ENCODE results near the gene SV2C. TPM values are rescaled to one million over a fixed set of nuclear protein-coding genes. Genes with fewer than 3 reads are reported as not detected.
"Not testable (repeated sequence)": the region's sequence is repeated elsewhere in the genome, so short reads cannot be mapped to it uniquely, and the experiment has no call there.

SV2C gene
- total RNA-seq, 4 donors from 2014 or later: 0.16 to 2.6 (median 0.30) TPM

DNA sequence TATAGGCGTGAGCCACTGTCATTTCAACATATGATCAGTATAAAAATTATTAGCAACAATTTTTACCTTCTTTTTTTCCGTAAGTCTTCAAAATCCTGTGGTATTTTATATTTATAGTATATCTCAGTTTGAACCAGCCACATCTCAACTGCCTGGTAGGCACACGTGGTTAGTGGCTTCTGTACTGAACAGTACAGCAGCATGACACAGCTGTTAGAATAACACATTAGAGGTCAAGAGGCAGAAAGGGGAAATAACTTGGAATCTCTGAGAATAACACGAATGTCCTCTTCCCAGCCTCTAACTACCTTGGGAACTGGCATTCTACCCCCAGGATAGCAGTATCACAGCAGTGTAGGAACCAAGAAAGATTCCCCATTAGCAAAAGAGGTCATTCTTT lies 211.4 kb downstream of the SV2C start:
- in situ Hi-C loops (cut with MboI; ENCODE audit: low pct_ligation_motif_present in 1 of 4, low pct_unique_long_range_greater_than_20kb in 1 of 4, low sequenced_read_pairs in 3 of 4): no loop called here
- peak overlapping the region in 1 of 4 donors; percentile 37 for H3K27ac ChIP-seq
- intact Hi-C loops (cut with DNase I; ENCODE audit: low total_unique reads): no loop called here
- H3K9me3 ChIP-seq: no peaks in the 10 kb centered on the region
- no peaks in the 10 kb centered on the region for H3K27me3 ChIP-seq
- no peak for DNase-seq
- H3K36me3 ChIP-seq: no peaks in the 10 kb centered on the region
- H3K4me3 ChIP-seq: no peak overlapping the region
- 59 to 66% methylated on average over 4 of the region's 4 CpGs for WGBS, 2 donors (ENCODE audit: low coverage in 1 of 2)
- peaks cover 0 to 23% (median 4%) of the 10 kb centered on the region in 4 donors for H3K4me1 ChIP-seq
- no peak for TF ChIP-seq EP300 (IDR thresholded peaks at IDR 0.05; ENCODE audit: low read depth)
- no peak for TF ChIP-seq POLR2A (IDR thresholded peaks at IDR 0.05)
- no peak for TF ChIP-seq POLR2AphosphoS5 (IDR thresholded peaks at IDR 0.05)
- TF ChIP-seq, protein P1, sequence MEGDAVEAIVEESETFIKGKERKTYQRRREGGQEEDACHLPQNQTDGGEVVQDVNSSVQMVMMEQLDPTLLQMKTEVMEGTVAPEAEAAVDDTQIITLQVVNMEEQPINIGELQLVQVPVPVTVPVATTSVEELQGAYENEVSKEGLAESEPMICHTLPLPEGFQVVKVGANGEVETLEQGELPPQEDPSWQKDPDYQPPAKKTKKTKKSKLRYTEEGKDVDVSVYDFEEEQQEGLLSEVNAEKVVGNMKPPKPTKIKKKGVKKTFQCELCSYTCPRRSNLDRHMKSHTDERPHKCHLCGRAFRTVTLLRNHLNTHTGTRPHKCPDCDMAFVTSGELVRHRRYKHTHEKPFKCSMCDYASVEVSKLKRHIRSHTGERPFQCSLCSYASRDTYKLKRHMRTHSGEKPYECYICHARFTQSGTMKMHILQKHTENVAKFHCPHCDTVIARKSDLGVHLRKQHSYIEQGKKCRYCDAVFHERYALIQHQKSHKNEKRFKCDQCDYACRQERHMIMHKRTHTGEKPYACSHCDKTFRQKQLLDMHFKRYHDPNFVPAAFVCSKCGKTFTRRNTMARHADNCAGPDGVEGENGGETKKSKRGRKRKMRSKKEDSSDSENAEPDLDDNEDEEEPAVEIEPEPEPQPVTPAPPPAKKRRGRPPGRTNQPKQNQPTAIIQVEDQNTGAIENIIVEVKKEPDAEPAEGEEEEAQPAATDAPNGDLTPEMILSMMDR (IDR thresholded peaks at IDR 0.05): no peak

DNA sequence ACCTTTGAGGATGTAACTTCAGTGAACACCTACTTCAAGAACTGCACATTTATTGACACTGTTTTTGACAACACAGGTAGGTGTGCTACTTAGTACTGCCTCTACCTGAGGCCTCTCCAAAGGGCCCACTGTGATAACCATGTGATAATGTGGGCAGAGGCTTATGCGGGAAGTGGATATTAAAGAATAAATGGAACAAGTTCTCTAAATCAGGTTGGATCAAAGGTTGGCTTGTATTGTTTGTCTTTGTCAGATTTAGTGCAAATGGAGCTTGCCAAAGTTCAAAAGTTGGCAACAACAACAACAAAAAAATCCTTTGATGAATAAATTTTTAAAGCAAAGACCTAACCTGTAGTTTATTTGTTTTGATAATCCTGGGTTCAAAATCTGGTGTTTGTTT lies 215.7 kb downstream of the SV2C start:
- TF ChIP-seq POLR2AphosphoS5 (IDR thresholded peaks at IDR 0.05): no peak
- TF ChIP-seq, protein P1 (IDR thresholded peaks at IDR 0.05): no peak
- TF ChIP-seq EP300 (IDR thresholded peaks at IDR 0.05; ENCODE audit: low read depth): no peak
- TF ChIP-seq POLR2A (IDR thresholded peaks at IDR 0.05): no peak
- in situ Hi-C loops (cut with MboI; ENCODE audit: low pct_ligation_motif_present in 1 of 4, low pct_unique_long_range_greater_than_20kb in 1 of 4, low sequenced_read_pairs in 3 of 4): no loop called here
- H3K9me3 ChIP-seq: no peaks in the 10 kb centered on the region
- peaks cover 0 to 29% (median 10%) of the 10 kb centered on the region in 4 donors for H3K4me1 ChIP-seq
- no peak overlapping the region for H3K27ac ChIP-seq
- no peaks in the 10 kb centered on the region for H3K27me3 ChIP-seq
- no peak for DNase-seq
- WGBS, 2 donors (ENCODE audit: low coverage in 1 of 2): 48 to 80% methylated on average over 1 of the region's 1 CpG
- H3K36me3 ChIP-seq: no peaks in the 10 kb centered on the region
- intact Hi-C loops (cut with DNase I; ENCODE audit: low total_unique reads): no loop called here
- no peak overlapping the region for H3K4me3 ChIP-seq

DNA sequence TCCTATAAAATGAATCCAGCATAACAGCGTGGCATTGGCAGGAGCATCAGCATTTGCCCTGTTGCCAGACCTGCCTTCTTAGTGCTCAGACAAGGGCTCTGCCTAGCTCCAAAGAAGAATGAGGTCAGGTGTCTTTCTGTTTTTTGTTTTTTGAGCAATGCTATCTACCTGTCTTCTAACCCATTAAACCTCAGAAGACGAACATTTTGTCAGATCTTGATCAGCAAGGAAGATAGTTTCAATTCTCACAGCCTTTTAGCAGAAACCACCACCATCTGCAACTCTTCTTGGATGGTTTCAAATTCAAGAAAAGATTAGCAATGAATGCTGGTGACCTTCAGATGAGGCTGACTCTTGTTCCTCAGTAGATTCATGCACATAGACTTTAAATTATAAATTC lies 216.4 kb downstream of the SV2C start:
- no peaks in the 10 kb centered on the region for H3K9me3 ChIP-seq
- in situ Hi-C loops (cut with MboI; ENCODE audit: low pct_ligation_motif_present in 1 of 4, low pct_unique_long_range_greater_than_20kb in 1 of 4, low sequenced_read_pairs in 3 of 4) (no loop called here), intact Hi-C loops (cut with DNase I; ENCODE audit: low total_unique reads) (no loop called here)
- DNase-seq: no peak
- WGBS, 2 donors (ENCODE audit: low coverage in 1 of 2): 78% methylated on average over 1 to 2 of the region's 2 CpGs
- H3K36me3 ChIP-seq: no peaks in the 10 kb centered on the region
- TF ChIP-seq POLR2A (IDR thresholded peaks at IDR 0.05) (no peak), EP300 (IDR thresholded peaks at IDR 0.05; ENCODE audit: low read depth) (no peak), POLR2AphosphoS5 (IDR thresholded peaks at IDR 0.05) (no peak)
- TF ChIP-seq, protein P1 (IDR thresholded peaks at IDR 0.05): no peak
- peaks cover 0 to 37% (median 14%) of the 10 kb centered on the region in 4 donors for H3K4me1 ChIP-seq
- H3K27me3 ChIP-seq: no peaks in the 10 kb centered on the region
- no peak overlapping the region for H3K4me3 ChIP-seq
- no peak overlapping the region for H3K27ac ChIP-seq

DNA sequence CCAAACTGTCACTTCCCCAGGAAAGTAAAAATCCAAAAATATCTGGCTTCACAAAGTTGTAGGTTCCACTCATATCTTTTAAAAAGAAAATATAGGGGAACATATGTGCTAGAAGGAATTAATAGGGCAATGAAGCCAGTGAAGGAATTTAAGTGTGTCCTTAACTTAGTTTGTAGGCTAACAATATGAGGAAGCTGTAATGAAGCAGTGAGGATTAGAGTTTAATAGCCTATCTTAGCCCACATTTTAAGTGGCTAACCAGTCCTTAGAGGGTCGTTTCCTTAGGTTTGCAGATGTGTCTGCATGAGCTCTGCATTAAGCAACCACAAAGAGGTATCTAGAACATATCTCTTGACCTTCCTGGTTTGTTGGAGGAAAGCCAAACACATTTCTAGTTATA lies 218.7 kb downstream of the SV2C start:
- in situ Hi-C loops (cut with MboI; ENCODE audit: low pct_ligation_motif_present in 1 of 4, low pct_unique_long_range_greater_than_20kb in 1 of 4, low sequenced_read_pairs in 3 of 4); intact Hi-C loops (cut with DNase I; ENCODE audit: low total_unique reads); DNase-seq; H3K27me3 ChIP-seq; H3K36me3 ChIP-seq; H3K4me3 ChIP-seq; H3K9me3 ChIP-seq: not testable (repeated sequence)
- WGBS, 2 donors (ENCODE audit: low coverage in 1 of 2): 0 to 25% methylated on average over 1 of the region's 1 CpG
- peaks cover 0 to 39% (median 14%) of the 10 kb centered on the region in 4 donors for H3K4me1 ChIP-seq
- peak overlapping the region in 1 of 4 donors; percentile 30 for H3K27ac ChIP-seq

DNA sequence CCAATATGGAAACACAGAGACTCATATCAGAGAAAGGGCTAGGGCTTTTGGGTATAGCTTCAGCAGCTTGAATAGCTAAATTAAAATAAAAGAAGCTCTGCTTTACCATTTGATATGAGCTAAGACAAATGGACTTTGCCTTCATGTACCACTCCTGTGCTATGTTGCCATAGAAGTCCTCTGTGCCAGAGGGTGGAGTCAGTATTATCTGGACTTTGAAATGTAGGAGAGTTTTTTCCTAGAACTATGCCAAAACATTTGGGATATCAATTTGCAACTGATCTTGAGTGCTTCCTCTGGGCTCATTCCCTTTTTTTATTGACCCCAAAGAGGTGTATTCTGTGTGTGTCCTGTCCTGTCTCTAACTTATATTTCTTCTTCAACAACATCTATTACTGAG lies 219.5 kb downstream of the SV2C start:
- H3K4me3 ChIP-seq; H3K9me3 ChIP-seq; in situ Hi-C loops (cut with MboI; ENCODE audit: low pct_ligation_motif_present in 1 of 4, low pct_unique_long_range_greater_than_20kb in 1 of 4, low sequenced_read_pairs in 3 of 4); DNase-seq; intact Hi-C loops (cut with DNase I; ENCODE audit: low total_unique reads); H3K36me3 ChIP-seq; H3K27me3 ChIP-seq: not testable (repeated sequence)
- peaks cover 0 to 39% (median 14%) of the 10 kb centered on the region in 4 donors for H3K4me1 ChIP-seq
- peak overlapping the region in 1 of 4 donors; percentile 30 for H3K27ac ChIP-seq
